ENCODE results near the gene ZDHHC11.
"Not testable (repeated sequence)": the region's sequence is repeated elsewhere in the genome, so short reads cannot be mapped to it uniquely, and the experiment has no call there.

ZDHHC11 gene

DNA sequence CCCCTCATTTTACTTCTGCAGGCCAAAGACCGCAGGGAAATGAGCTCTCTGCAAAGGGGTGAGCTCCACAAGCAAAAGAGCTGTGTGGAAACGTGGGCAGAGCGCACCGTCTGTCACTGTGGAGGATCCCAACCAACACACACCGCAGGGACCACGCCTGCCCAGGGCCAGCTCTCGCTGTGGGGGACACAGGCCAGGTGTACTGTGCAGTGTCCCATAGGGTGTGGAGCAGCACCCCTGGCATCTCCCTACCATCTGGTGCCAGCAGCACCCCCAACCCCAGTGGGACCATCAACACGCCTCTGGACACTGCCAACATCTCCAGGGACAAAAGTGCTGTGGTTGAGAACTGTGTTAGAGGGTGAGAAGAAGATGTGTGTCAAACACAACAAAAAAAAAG lies 27.9 kb upstream of the ZDHHC11 start:
- not testable (repeated sequence) for DNase-seq

DNA sequence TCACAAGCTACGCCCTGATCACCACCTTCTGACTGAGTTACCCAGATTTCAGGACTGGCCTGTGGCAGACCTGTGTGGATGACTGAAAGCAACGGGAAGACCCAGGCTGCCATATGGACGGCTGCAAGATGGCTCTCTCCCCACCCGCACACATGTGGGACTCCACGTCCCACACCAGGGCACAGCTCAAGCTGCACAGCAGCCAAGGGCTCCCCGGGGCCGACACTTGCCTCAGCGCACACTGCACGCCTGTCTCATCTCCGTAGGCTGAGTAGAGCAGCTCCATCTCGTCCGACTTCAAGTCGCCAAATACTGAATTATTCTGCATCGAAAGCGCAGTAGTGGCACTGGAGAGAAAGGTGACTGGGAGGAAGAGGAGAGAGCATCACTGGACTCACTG lies 27.3 kb upstream of the ZDHHC11 start:
- no peak for DNase-seq

DNA sequence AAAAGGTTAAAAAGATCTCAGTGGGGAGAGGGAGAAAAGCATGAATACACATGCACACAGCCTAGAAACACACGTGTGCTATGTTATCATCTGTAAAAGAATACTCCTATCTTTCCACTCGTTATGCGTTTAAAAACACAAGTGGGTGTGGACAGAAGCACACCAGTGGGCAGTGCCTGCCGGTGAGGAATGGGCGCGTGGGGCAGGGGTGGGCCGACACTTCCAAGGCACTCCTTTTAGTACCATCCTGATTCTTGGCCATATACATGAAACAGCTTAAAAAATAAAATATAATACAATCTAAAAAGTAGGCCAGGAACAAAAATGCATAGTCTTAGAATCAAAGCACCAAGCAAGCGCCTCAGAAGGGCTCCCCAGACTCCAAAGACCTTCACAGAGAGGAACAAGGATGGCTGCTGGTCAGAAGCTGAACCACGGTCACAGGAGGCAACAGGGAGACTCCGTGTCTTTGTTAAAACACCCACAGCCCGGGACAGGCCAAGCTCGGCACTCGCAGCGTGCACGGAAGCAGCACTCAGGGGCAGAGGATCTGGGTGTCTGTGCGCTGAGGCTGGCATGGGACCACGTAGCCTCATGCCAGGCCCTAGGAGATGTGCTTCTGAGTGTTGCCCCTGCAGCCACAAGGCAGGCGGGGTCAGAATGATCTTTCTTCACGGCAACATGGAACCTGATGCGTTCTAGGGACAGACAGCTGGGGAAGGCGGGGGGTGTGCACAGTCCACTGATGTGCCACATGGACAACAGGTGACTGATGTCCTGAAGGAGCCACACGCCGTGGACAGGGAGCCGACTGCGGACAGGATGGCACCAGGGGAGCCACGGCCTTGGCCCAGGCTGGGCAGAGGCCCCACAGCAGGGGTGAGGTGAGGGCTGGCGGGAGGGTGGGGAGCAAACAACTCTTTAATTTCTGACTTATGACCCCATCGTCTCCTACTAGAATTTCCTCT lies 25.9 kb upstream of the ZDHHC11 start:
- DNase-seq: no peak

DNA sequence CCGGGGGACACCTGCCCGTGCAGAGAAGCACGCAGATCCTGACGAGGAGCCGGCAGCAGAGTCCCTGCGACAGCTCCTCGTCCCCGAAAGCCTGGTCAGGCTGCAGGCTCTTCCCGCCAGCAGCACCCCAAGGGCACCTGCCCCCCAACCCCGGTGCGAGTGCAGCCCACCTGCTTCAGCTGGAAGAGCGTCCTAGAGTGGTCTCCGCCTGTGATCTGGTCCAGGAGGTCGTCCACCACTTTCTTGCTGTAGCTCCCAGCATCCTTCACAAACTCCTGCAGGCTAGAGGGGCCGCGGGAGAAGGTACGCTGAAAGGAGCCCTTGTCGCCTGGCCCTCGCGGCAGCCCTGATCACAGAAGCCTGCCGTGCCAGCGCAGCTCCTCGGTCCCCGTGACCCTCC lies 25.1 kb upstream of the ZDHHC11 start:
- no peak for DNase-seq

GRCh38 chr5:873328-873727 lies 22.5 kb upstream of the ZDHHC11 start:
- no peak for DNase-seq

DNA sequence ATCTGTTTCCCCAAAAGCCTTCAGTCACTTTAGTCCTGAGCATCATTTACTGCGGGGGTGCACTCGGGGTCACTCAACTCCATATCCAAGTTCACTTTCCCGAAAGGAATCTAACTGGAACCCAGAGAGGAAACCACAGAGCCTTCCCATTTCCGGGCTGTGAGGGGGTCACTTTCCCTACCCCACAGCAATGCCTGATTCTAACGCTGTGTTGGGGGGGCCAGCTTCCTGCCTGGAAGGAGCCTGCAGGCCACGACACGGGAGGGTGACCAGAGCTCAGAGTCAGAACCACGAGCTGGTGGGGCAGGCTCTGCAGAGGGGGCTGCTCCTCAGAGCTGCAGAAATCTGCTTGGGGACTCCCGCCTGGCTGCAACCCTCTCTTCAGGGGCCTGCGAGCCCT lies 21.5 kb upstream of the ZDHHC11 start:
- DNase-seq: no peak

GRCh38 chr5:871596-872298 lies 21.0 kb upstream of the ZDHHC11 start:
- no peak for DNase-seq

GRCh38 chr5:870956-871355 lies 20.2 kb upstream of the ZDHHC11 start:
- DNase-seq: no peak

- no peak for DNase-seq
These were observed 17.8 kb upstream of the ZDHHC11 start for GRCh38 chr5:868428-869135.

GRCh38 chr5:867300-867870 lies 16.6 kb upstream of the ZDHHC11 start:
- DNase-seq: no peak

DNA sequence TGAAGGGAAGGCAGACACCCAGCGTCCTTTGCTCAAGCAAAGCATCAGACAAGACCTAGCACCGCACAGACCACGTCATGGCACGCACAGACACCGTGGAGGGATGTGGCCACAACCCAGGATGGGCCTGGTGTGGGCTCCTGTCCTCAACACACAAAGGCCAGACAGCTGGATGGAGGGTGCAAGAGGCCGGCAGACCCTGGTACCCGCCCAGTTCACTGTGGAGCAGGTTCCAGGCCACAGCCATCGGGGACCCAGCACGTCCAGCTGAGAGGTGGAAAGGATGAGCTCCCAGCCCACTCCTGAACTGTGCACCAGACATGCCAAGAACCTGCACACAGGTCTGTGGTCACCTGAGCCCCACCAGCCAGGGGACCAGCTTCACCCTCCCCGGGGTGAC lies 15.0 kb upstream of the ZDHHC11 start:
- DNase-seq: no peak

DNA sequence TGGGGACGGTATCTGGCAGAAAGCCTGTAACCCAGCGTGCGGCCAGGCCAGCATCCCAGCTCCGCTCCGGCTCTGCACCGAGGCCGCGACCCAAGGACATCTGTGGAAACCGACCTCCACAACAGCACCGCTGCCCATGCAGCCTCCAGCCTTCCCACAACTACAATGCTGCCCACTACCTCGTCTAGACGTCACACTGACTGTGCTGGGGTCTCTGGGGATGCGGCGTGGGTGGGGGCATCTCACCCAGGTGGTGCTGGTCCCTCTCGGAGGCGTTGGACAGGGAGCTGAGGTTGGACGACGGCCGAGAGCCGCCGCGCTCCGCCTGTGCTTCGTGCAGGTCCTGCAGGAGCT lies 14.4 kb upstream of the ZDHHC11 start:
- DNase-seq: no peak

GRCh38 chr5:864492-865167 lies 13.8 kb upstream of the ZDHHC11 start:
- DNase-seq: no peak

DNA sequence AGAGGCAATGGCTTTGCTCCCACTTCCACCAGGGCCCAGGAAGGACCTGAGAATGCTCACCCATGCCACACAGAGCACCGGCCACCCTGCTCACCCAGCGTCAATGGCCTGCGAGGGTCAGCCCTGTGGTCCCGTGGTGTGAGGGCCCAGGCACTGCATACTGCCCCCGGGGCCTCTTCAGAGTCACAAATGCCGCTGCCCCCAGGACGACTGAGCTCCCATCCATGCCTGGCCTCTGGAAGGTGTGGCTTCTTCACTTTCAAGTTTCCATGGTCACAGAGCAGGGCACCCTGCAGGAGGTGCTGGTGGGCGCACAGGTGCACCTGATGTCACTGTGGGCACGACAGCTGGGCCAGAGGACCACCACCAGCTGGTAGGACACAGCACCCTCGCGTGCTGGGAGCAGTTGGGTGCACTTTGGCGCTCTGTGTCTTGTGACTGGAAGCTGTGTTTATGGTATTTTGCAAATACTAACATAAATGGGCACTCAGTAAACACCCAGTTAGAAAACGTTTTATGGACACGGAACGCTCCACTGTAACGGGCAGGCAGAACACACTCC lies 12.5 kb upstream of the ZDHHC11 start:
- no peak for DNase-seq

- DNase-seq: peak; percentile 84
These were observed 11.8 kb upstream of the ZDHHC11 start for GRCh38 chr5:862367-863243.

GRCh38 chr5:861442-862366 lies 10.9 kb upstream of the ZDHHC11 start:
- no peak for DNase-seq

DNA sequence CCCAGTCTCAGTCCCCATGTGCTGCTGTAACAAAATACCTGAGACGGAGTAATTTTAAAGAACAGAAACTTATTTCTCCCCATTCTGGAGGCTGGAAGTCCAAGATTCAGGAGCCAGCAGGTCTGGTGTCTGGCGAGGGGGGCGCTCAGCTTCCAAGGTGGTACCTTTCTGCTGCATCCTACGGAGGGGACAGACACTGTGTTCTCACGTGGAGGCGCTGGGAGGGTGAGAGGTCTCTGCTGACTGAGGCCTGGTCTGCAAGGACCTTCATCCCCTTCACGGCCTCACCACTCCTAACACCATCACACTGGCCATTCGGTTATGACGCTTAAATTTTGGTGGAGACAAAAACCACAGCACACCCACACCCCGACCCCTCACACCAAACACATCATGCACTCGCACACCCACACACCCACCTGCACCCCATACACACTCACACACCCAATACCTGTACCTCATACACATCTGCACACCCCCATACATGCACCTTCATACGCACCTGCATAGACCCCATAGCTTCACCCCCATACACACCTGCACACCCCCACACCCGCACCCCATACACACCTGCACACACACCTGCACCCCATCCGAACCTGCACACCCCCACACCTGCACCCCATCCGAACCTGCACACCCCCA lies 9.8 kb upstream of the ZDHHC11 start:
- DNase-seq: no peak

DNA sequence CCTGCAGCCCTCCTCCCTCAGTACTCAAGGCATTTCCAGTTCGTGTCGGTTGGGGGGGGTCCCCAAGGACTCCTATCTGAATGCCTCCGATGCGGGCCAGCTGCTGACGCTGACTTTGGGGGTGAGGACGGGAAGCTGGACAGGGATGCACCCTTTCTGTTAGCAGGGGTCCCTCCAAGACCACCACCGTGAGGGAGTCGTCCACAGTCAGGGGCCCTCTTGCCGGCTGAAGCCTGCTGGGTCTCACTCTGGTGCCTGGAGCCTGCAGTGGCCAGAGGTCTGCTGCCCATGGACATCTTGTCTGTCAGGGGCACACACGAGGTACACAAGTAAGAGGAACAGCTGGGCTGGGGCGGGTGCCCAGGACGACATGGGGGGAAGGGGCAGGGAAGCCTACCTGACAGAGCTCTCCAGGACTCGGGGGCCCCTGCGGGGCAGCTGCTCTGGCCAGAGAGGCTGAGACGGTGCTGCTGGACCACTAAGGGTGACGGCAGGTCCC lies 9.1 kb upstream of the ZDHHC11 start:
- no peak for DNase-seq

GRCh38 chr5:859391-859790 lies 8.6 kb upstream of the ZDHHC11 start:
- no peak for DNase-seq
